Measurements from ENCODE around the gene PTN. TPM values are rescaled to one million over a fixed set of nuclear protein-coding genes. Genes with fewer than 3 reads are reported as not detected.
"Not testable (repeated sequence)": the region's sequence is repeated elsewhere in the genome, so short reads cannot be mapped to it uniquely, and the experiment has no call there.

Gene PTN
- total and polyA plus RNA-seq, 2 donors (not counting 1 experiment from before 2014, with no cell fraction given) = 30.2 to 115 TPM

DNA sequence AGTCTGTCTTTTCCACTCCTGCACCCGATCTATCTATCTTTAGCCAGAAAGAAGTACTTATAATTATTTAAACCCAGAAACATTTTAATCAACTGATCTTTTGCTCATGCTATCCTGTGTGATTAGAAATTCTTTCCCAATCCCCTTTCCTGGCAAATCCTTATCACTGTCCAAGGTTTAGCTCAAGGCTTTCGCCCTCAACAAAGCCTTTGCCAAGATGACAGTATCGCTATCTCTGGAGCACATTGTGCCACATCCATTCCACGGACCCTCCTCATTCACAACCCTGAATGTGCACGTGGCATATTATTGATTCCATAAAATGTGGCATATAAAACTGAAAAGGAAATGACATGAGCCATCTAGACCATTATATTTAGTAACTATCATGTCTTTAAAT, 71.3 kb downstream of the PTN start:
- no peak overlapping the region for H3K27ac ChIP-seq (ENCODE audit: insufficient read depth, low read length)
- H4K20me1 ChIP-seq (ENCODE audit: control insufficient read depth, extremely low read depth, insufficient read depth, low read length) = no peaks in the 10 kb centered on the region
- no peaks in the 10 kb centered on the region for H3K27me3 ChIP-seq (ENCODE audit: control insufficient read depth, insufficient read depth, low read length)
- no peaks in the 10 kb centered on the region for H3K79me2 ChIP-seq (ENCODE audit: control insufficient read depth, insufficient read depth, low read length)
- H3K9ac ChIP-seq (ENCODE audit: insufficient read depth, low read length) = no peak overlapping the region
- H2AFZ ChIP-seq (ENCODE audit: low read length) = no peak overlapping the region
- DNase-seq (ENCODE audit: low read depth in 2 of 2) = no peak
- H3K4me3 ChIP-seq (replicated peaks in 1 of 4; ENCODE audit: control extremely low read depth in 1 of 4, insufficient read depth in 1 of 4, low read depth in 3 of 4, low read length in 4 of 4) = no peak overlapping the region
- no peaks in the 10 kb centered on the region for H3K4me1 ChIP-seq (ENCODE audit: control insufficient read depth, extremely low read depth, insufficient read depth, low read length)
- no peak overlapping the region for H3K4me2 ChIP-seq (ENCODE audit: extremely low read depth, insufficient read depth, low read length)
- TF ChIP-seq CTCF (conservative IDR thresholded peaks at IDR 0.05 in 1 of 2, IDR thresholded peaks at IDR 0.05 in 1 of 2; ENCODE audit: low read depth in 1 of 2, low read length in 2 of 2) (no peak), EZH2 (IDR thresholded peaks at IDR 0.05; ENCODE audit: low read length, missing control alignments) (no peak)
- H3K36me3 ChIP-seq (ENCODE audit: control insufficient read depth, insufficient read depth, low read length) = no peaks in the 10 kb centered on the region
- H3K9me3 ChIP-seq (ENCODE audit: control insufficient read depth, insufficient read depth, low read depth, low read length) = no peaks in the 10 kb centered on the region

- Histone ChIP-seq H3K9ac (ENCODE audit: insufficient read depth, low read length) (no peak overlapping the region), H3K79me2 (ENCODE audit: control insufficient read depth, insufficient read depth, low read length) (no peaks in the 10 kb centered on the region), H3K9me3 (ENCODE audit: control insufficient read depth, insufficient read depth, low read depth, low read length) (no peaks in the 10 kb centered on the region), H3K27ac (ENCODE audit: insufficient read depth, low read length) (no peak overlapping the region), H3K27me3 (ENCODE audit: control insufficient read depth, insufficient read depth, low read length) (no peaks in the 10 kb centered on the region), H3K36me3 (ENCODE audit: control insufficient read depth, insufficient read depth, low read length) (no peaks in the 10 kb centered on the region), H3K4me3 (replicated peaks in 1 of 4; ENCODE audit: control extremely low read depth in 1 of 4, insufficient read depth in 1 of 4, low read depth in 3 of 4, low read length in 4 of 4) (no peak overlapping the region), H4K20me1 (ENCODE audit: control insufficient read depth, extremely low read depth, insufficient read depth, low read length) (no peaks in the 10 kb centered on the region), H2AFZ (ENCODE audit: low read length) (no peak overlapping the region), H3K4me2 (ENCODE audit: extremely low read depth, insufficient read depth, low read length) (no peak overlapping the region), H3K4me1 (ENCODE audit: control insufficient read depth, extremely low read depth, insufficient read depth, low read length) (no peaks in the 10 kb centered on the region)
- TF ChIP-seq CTCF (conservative IDR thresholded peaks at IDR 0.05 in 1 of 2, IDR thresholded peaks at IDR 0.05 in 1 of 2; ENCODE audit: low read depth in 1 of 2, low read length in 2 of 2) (no peak), EZH2 (IDR thresholded peaks at IDR 0.05; ENCODE audit: low read length, missing control alignments) (no peak)
- no peak for DNase-seq (ENCODE audit: low read depth in 2 of 2)
These were observed 74.3 kb downstream of the PTN start for GRCh38 chr7:137269240-137269639.

DNA sequence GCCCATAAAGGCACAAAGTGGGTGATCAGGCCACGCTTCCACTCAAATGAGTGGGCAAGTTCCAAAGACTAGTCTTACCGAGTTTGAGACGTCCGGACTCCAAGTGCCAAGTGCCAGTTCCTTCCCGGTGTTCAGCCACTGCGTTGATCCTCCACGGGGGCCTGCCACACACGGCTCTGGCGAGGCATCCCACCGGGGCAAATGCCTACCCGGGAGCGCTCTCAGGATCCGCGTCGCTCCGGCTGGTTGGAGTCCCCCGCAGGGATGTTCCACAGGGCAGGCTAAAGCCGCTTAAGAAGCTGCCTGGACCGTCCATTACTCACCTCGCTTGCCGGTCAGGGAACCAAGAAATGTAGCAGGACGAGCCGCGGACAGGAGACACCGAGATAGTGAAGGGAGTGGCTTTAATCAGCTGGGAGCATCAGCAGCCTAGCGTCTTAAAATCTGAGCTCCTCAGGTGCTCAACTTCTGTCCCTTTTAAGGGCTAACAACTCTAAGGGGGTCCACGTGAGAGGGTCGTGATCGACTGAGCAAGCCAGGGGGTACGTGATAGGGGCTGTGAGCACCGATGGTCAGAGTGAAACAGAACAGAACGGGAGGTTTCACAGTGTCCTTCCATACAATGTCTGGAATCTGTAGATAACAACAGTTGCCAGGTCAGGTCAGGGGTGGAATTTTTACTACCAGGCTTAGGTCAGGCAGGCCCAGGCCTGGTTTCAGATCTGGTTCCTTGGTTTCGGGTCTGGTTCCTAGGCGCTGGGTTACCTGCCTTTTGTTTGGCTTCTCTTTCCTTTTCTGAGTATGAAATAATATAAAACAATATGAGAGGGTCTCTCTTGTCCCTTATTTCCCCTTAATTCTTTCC, 75.3 kb downstream of the PTN start:
- not testable (repeated sequence) for H3K9me3 ChIP-seq (ENCODE audit: control insufficient read depth, insufficient read depth, low read depth, low read length); H3K4me3 ChIP-seq (replicated peaks in 1 of 4; ENCODE audit: control extremely low read depth in 1 of 4, insufficient read depth in 1 of 4, low read depth in 3 of 4, low read length in 4 of 4); H3K36me3 ChIP-seq (ENCODE audit: control insufficient read depth, insufficient read depth, low read length); DNase-seq (ENCODE audit: low read depth in 2 of 2); H3K27ac ChIP-seq (ENCODE audit: insufficient read depth, low read length); H2AFZ ChIP-seq (ENCODE audit: low read length); H3K27me3 ChIP-seq (ENCODE audit: control insufficient read depth, insufficient read depth, low read length); H3K9ac ChIP-seq (ENCODE audit: insufficient read depth, low read length); H3K4me1 ChIP-seq (ENCODE audit: control insufficient read depth, extremely low read depth, insufficient read depth, low read length); H3K4me2 ChIP-seq (ENCODE audit: extremely low read depth, insufficient read depth, low read length); H4K20me1 ChIP-seq (ENCODE audit: control insufficient read depth, extremely low read depth, insufficient read depth, low read length); H3K79me2 ChIP-seq (ENCODE audit: control insufficient read depth, insufficient read depth, low read length)
